Fibroblast of skin of left biceps (primary cell): ENCODE measurements around the gene SMIM33.
"Not testable (repeated sequence)": the region's sequence is repeated elsewhere in the genome, so short reads cannot be mapped to it uniquely, and the experiment has no call there.

Experiments
- DNase-seq, 2 experiments: peaks; one replicate each; pipeline ENCODE4 v3.0.0-alpha.2; 2013; ENCODE audit warnings: low read depth in 2 of 2

The SMIM33 gene

GRCh38 chr5:139482050-139482889, 11.5 kb downstream of the SMIM33 start, which contains the start of gene STING1:
STING1 (minus strand) TSS chr5:139482758; CDS start chr5:139481704, 1,054 bp downstream.
- peak; percentile 94 to 95 for DNase-seq

- not testable (repeated sequence) for DNase-seq
Measured at GRCh38 chr5:139482890-139483208, 12.0 kb downstream of the SMIM33 start.

DNA sequence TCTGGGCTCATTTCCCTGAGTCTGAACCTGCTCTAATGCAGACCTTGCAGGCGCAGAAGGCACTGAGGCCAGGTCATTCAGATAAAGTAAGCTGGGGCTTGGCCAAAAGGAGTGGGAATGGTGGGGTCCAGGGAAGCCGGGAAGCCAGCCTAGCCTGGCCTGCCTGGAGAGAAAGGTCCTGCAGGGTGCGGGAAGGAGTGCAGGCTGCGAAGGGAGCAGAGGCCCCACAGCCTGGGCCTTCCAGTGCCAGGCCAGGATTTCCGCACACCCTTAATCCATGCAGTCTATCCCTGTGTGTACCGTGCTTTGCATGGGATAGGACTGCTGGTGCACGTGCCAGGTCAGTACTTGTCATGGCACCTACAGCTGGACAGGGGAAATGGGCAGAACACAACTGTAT, 15.4 kb downstream of the SMIM33 start:
- no peak for DNase-seq

DNA sequence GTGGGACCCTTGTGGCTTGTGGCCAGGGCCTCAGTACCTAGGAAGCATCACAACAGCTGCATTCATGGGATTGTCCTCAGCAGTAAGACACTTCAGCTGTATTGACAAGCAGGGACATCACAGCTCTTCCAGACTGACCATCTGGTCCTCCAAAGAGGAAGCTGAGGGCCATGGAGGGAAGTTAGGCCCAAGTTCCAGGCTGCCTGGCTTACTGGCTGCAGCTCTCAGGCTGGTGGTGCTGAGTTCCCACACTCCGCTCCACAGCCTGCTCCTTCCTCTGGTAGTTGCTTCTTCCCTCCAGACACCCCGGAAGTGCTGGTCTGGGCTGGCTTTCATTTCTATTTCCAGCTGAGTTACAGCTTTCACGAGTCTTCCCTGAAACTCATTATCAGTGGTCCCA, 17.5 kb downstream of the SMIM33 start:
- DNase-seq = no peak

- no peak for DNase-seq
Measured at GRCh38 chr5:139492700-139493192, 21.9 kb downstream of the SMIM33 start.

GRCh38 chr5:139494256-139494655, 23.5 kb downstream of the SMIM33 start:
- no peak for DNase-seq

DNA sequence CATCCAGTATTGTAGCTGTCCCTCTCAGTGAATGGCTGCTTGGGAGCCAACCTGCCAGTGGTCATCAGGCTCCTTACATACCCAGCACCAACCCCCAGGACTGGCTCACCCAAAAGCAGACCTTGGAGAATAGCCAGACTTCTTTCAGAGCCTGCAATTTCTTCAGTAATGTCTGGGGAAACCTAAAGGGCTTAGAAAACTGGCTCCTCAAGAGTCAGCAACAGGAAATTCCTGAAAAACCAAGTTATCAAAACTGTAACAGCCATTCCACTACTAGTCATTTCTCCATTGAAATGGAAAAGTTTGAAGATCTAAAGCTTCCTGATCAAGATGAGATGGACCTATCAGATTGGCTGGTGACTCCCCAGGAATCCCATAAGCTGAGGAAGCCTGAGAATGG, 24.0 kb downstream of the SMIM33 start:
- peak; percentile 33 for DNase-seq

DNA sequence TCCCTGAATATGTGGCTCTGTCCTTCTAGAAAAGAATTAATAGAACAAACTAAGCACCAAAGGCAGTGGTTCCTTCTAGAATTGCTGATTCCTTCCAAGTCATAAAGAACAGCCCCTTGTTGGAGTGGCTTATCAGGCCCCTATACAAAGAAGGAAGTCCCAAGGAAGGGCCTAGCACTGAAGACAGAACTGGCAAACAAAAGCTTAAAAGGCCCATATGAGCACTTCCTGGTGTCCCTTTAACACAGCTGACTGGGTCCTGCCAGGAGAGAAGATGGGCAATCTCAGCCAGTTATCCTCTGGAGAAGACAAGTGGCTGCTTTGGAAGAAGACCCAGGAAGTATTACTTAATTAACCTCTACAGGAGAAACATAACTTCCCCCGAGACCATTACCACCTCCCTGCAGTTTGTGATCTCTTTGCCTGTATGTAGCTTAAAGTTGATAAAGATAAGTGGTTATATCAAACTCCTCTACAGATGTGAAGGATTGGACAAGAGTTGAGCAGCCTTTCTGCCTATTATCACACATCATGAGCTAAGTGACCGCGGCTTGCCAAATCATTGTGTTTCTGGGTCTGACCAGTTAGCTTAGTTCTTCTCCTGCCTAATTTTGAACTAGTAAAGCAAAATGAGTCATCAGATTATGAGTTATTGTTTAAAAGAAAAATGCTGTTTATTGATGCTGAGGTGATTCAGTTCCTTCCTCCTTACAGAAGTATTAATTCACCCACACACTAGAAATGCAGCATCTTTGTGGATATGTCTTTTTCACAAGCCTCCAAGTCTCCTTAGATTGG, 25.0 kb downstream of the SMIM33 start:
- no peak for DNase-seq

DNA sequence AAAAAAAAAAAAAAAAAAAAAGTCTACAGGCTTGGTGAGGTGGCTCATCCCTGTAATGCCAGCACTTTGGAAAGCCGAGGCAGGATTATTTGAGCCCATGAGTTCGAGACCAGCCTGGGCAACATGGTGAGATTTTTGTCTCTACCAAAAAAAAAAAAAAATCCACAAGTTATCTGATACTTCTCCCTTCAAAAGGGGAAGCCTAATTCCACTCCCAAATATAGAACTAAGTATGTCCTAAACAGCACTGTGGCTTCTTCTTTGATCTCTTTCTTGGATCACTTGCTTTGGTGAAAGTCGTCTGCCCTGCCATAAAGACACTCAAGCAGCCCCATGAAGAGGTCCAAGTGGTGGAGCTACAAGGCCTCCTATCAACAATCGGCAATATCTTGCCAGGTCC, 30.6 kb downstream of the SMIM33 start:
- no peak for DNase-seq

GRCh38 chr5:139503036-139503817, 32.4 kb downstream of the SMIM33 start:
- DNase-seq = not testable (repeated sequence)

DNA sequence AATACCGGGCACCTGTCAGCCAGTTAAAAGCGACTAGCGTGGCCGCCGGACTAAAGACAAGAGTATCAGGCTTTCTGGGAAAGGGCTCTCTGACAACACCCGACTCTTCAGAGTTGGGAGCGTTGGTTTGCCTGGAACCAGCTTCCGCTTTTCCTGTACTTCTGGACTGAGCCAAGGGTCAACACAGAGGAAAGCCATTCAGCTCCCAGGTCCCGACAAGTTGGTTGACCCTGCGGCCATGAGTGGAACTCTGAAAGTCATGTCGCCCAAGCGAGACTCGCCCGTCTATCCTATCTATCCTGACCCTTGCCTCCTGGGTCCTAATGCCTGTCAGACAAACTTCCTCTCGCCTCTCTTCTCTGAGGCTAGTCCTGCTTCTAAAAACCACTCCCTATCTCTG, 33.1 kb downstream of the SMIM33 start:
- not testable (repeated sequence) for DNase-seq

DNA sequence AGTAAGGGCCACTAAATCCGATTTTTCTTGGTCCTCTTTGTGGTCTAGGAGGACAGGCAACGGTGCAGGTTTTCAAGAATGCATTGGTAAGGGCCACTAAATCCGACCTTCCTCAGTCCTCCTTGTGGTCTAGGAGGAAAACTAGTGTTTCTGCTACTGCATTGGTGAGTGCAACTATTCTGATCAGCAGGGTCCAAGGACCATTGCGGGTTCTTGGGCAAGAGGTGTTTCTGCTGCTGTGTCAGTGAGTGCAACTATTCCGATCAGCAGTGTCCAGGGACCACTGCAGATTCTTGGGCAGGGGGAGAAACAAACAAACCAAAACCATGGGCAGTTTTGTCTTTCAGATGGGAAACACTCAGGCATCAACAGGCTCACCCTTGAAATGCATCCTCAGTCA, 33.9 kb downstream of the SMIM33 start:
- DNase-seq = not testable (repeated sequence)

GRCh38 chr5:139512786-139513390, 42.1 kb downstream of the SMIM33 start:
- no peak for DNase-seq

- DNase-seq = peak; percentile 44 to 51
Measured at GRCh38 chr5:139513434-139513833, 42.6 kb downstream of the SMIM33 start.

DNA sequence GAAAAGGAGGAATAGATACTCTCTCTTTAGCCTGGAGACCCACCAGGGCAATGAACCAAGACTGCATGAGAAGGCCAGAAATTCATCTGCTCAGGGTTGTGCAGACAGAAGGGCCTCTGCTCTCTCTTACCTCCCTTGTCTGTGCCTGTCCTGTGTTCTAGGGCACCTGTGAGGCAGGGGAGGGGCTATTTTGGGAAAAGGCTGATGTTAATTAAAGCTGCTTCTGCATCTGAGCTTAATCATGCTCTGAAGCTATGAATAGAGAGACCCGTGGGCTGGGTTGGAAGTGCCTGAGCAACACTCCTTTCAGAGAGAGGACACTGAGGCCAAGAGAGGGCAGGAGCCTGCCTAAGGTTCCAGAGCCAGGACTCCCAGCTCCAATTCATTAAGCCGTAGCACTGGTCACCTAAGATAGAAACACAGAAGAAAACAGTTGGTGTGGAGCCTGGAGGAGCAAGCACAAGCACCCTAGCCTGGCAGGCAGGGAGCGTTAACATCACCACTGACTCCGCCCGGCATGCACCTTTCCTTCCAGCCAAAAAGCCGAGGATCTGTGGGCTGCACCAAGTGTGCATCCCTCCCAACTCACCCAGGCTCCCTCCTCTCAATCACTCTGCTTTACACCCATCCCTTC, 43.2 kb downstream of the SMIM33 start:
- no peak for DNase-seq

GRCh38 chr5:139514486-139514856, 43.7 kb downstream of the SMIM33 start:
- DNase-seq = no peak

DNA sequence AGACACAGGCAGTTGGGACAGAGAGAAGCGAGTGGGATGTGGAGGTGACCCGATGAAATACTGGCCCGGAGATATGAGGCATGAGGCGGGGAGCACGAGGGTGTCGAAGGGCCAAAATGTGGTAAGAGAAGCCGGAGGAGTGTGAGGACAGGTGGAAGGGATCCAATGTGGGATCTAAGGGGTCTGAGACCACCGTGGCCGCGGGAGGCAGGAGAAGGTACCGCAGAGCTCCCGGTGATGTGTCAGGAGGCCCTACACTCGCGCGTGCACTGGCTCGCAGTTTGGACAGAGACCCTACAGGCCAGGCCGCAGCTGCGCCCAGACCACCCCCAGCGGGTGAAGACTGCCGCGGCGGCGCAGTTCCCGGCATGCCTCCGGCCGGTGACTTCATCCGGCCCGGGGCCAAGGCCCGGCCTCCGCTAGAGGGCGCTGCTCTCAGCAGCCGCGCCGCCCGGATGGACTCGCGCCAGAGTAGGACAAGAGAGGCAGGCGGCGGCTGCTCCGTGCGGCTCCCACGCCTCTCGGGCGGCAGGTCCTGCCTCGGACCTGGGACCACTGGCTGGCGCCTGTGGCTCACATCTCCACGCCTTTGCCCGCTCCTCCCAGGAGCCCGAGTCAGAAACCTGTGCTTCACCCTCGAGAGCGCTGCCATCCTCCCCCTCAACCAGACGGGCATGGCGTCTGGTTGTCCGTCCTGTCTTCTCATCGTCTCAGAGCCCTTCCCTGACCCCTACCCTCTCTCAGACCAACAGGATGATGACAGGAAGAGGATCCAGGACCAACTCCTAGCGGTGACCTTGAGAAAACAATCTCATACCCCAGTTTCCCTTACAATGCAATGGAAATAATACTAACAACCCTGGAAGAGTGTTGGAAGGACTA, 47.1 kb downstream of the SMIM33 start:
- DNase-seq = peak; percentile 56 to 60
